Neutrophil (primary cell): ENCODE data around the gene INSIG1.

Source experiments
- H3K27ac ChIP-seq: fragments of 200-600 bp; sonication (generic); 2 replicates; pipeline ENCODE4 v1.5.1; 2016; ENCODE audit warnings: mild to moderate bottlenecking, moderate library complexity
- H3K27me3 ChIP-seq: fragments of 200-600 bp; sonication (generic); 2 replicates; pipeline ENCODE4 v1.6.0; 2016; ENCODE audit warnings: mild to moderate bottlenecking
- H3K36me3 ChIP-seq: fragments of 200-600 bp; sonication (generic); 2 replicates; pipeline ENCODE4 v1.5.1; 2017
- H3K4me1 ChIP-seq, 2 experiments: fragments of 200-600 bp in 1 of 2; sonication (generic) in 1 of 2; 1 replicate in 1 of 2; 2 replicates in 1 of 2; pipeline versions ENCODE4 v1.5.1 to v1.6.1; 2013 to 2016; ENCODE audit warnings: low read depth in 1 of 2, low read length in 1 of 2, mild to moderate bottlenecking in 1 of 2, moderate library complexity in 1 of 2; ENCODE audit not compliant: control insufficient read depth in 1 of 2, insufficient read depth in 1 of 2
- H3K4me3 ChIP-seq, 2 experiments: fragments of 200-600 bp in 1 of 2; sonication (generic) in 1 of 2; 1 replicate in 1 of 2; 2 replicates in 1 of 2; pipeline ENCODE4 v1.5.1; 2013 to 2016; ENCODE audit warnings: low read depth in 1 of 2, low read length in 1 of 2, mild to moderate bottlenecking in 1 of 2, moderate library complexity in 1 of 2
- H3K9me3 ChIP-seq: fragments of 200-600 bp; sonication (generic); 2 replicates; pipeline ENCODE4 v1.5.1; 2016
- TF ChIP-seq, protein P1 (sequence below): fragments of 200-600 bp; sonication (generic); IDR thresholded peaks from 2 replicates; pipeline ENCODE4 v1.5.1; 2016; ENCODE audit warnings: antibody characterized with exemption

The INSIG1 gene

DNA sequence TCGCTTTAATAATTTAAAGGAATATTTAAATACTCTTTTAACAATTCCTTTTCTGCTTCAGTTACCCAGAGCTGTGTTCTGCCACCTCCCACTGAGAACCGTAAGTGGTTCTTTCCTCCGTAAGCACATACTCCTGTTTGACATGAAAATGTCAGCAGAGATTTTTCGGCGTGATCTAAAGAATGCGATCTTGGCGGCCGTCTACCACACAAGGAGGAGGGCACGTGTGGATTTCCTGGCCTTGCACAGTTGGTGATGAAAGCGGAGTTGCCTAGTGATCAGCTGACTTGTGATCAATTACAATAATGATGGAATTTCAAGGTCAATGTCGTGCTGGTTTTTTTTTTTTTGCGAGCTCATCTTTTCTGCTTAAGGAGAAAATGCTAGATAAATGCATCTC, 35.6 kb upstream of the INSIG1 start:
- Histone ChIP-seq H3K27ac (no peak overlapping the region), H3K27me3 (no peaks in the 10 kb centered on the region), H3K4me1 (no peaks in the 10 kb centered on the region), H3K4me3 (no peak overlapping the region), H3K36me3 (no peaks in the 10 kb centered on the region), H3K9me3 (no peaks in the 10 kb centered on the region)
- TF ChIP-seq, protein P1, sequence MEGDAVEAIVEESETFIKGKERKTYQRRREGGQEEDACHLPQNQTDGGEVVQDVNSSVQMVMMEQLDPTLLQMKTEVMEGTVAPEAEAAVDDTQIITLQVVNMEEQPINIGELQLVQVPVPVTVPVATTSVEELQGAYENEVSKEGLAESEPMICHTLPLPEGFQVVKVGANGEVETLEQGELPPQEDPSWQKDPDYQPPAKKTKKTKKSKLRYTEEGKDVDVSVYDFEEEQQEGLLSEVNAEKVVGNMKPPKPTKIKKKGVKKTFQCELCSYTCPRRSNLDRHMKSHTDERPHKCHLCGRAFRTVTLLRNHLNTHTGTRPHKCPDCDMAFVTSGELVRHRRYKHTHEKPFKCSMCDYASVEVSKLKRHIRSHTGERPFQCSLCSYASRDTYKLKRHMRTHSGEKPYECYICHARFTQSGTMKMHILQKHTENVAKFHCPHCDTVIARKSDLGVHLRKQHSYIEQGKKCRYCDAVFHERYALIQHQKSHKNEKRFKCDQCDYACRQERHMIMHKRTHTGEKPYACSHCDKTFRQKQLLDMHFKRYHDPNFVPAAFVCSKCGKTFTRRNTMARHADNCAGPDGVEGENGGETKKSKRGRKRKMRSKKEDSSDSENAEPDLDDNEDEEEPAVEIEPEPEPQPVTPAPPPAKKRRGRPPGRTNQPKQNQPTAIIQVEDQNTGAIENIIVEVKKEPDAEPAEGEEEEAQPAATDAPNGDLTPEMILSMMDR: no peak

- Histone ChIP-seq H3K27ac (no peak overlapping the region), H3K4me3 (no peak overlapping the region), H3K27me3 (no peaks in the 10 kb centered on the region), H3K9me3 (no peaks in the 10 kb centered on the region), H3K36me3 (no peaks in the 10 kb centered on the region), H3K4me1 (no peaks in the 10 kb centered on the region)
- TF ChIP-seq, protein P1: no peak
These were observed 34.6 kb upstream of the INSIG1 start for GRCh38 chr7:155263051-155263450.

GRCh38 chr7:155263581-155264143, 34.0 kb upstream of the INSIG1 start:
- Histone ChIP-seq H3K36me3 (no peaks in the 10 kb centered on the region), H3K4me1 (no peaks in the 10 kb centered on the region), H3K27me3 (no peaks in the 10 kb centered on the region), H3K4me3 (no peak overlapping the region), H3K27ac (no peak overlapping the region), H3K9me3 (no peaks in the 10 kb centered on the region)
- TF ChIP-seq, protein P1: no peak

DNA sequence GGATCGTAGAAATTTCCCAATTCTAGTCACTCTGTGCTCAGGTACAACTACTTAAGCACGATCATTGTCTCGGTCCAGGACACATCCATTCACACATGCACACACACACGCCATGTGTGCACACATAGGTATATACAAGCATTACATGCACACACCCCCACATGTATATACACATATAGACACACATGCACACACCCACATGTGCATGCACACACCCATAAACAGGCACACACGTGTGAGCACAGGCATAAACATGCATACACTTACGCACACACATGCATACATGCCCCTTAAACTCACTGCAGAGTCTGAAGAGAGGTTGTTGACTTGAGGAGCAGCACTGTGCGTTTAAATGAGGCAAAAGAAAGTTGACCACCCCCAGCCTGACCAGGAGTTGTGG, 32.5 kb upstream of the INSIG1 start:
- H3K27me3 ChIP-seq: no peaks in the 10 kb centered on the region

GRCh38 chr7:155265961-155266360, 31.7 kb upstream of the INSIG1 start:
- Histone ChIP-seq H3K27ac (no peak overlapping the region), H3K27me3 (no peaks in the 10 kb centered on the region), H3K4me1 (no peaks in the 10 kb centered on the region), H3K9me3 (no peaks in the 10 kb centered on the region), H3K4me3 (no peak overlapping the region), H3K36me3 (no peaks in the 10 kb centered on the region)
- TF ChIP-seq, protein P1: no peak

More for the DNA sequence above, 32.5 kb upstream of the INSIG1 start:
- Histone ChIP-seq H3K9me3 (no peaks in the 10 kb centered on the region), H3K36me3 (no peaks in the 10 kb centered on the region), H3K27ac (no peak overlapping the region), H3K4me1 (no peaks in the 10 kb centered on the region), H3K4me3 (no peak overlapping the region)
- TF ChIP-seq, protein P1: no peak

- Histone ChIP-seq H3K27me3 (no peaks in the 10 kb centered on the region), H3K4me1 (no peaks in the 10 kb centered on the region), H3K36me3 (no peaks in the 10 kb centered on the region), H3K4me3 (no peak overlapping the region), H3K9me3 (no peaks in the 10 kb centered on the region), H3K27ac (no peak overlapping the region)
- TF ChIP-seq, protein P1: no peak
These were observed 31.2 kb upstream of the INSIG1 start for GRCh38 chr7:155266440-155266839.
